A673 (cell line): ENCODE data around the gene NLRP1. TPM values are rescaled to one million over a fixed set of nuclear protein-coding genes. Genes with fewer than 3 reads are reported as not detected.

Experiments
- BruUV-seq: library from RNA; stranded (reverse); fragments of 400-500 nt; replicated peaks from 2 replicates; lab custom pipeline; 2021; lab: Mats Ljungman, UMichigan
- CTCF ChIA-PET: fragments of 300-600 bp; sonication (Branson Sonifier 250); formaldehyde crosslinking; loops from one replicate; lab custom pipeline; 2022; ENCODE audit warnings: antibody characterized with exemption; lab: Charles Lee
- POLR2A ChIA-PET: fragments of 300-600 bp; sonication (Branson Sonifier 250); formaldehyde crosslinking; loops from one replicate; lab custom pipeline; 2022; ENCODE audit warnings: antibody characterized with exemption; ENCODE audit not compliant: low non-redundant PET; lab: Charles Lee
- DNase-seq: peaks from one replicate; pipeline ENCODE4 v3.0.0-alpha.2; 2015; ENCODE audit warnings: low spot score
- H3K27ac ChIP-seq: fragments of 200-600 bp; sonication (generic); 2 replicates; pipeline ENCODE4 v1.5.1; 2016; ENCODE audit warnings: mixed run types, low read depth, mild to moderate bottlenecking, mixed read lengths, antibody characterized with exemption, low read length; ENCODE audit not compliant: poor library complexity, severe bottlenecking
- H3K27me3 ChIP-seq: fragments of 200-600 bp; sonication (generic); replicated peaks from 2 replicates; pipeline ENCODE4 v1.6.1; 2017; ENCODE audit warnings: mixed run types, low read depth, mild to moderate bottlenecking, mixed read lengths, antibody characterized with exemption, low read length; ENCODE audit not compliant: insufficient read depth, poor library complexity
- H3K36me3 ChIP-seq: fragments of 200-600 bp; sonication (generic); 2 replicates; pipeline ENCODE4 v1.6.1; 2016; ENCODE audit warnings: mixed run types, mild to moderate bottlenecking, mixed read lengths, antibody characterized with exemption, low read length; ENCODE audit not compliant: insufficient read depth, poor library complexity, severe bottlenecking
- H3K4me1 ChIP-seq: fragments of 200-600 bp; sonication (generic); 2 replicates; pipeline ENCODE4 v1.6.1; 2017; ENCODE audit warnings: mixed run types, mild to moderate bottlenecking, mixed read lengths, antibody characterized with exemption, low read length; ENCODE audit not compliant: insufficient read depth, poor library complexity, severe bottlenecking
- H3K4me3 ChIP-seq: fragments of 200-600 bp; sonication (generic); 2 replicates; pipeline ENCODE4 v1.5.1; 2016; ENCODE audit warnings: low read depth, mixed run types, mild to moderate bottlenecking, mixed read lengths, low read length; ENCODE audit not compliant: poor library complexity, severe bottlenecking
- H3K9me3 ChIP-seq: fragments of 200-600 bp; sonication (generic); 2 replicates; pipeline ENCODE4 v1.6.1; 2016; ENCODE audit warnings: mixed run types, low read depth, mild to moderate bottlenecking, mixed read lengths, antibody characterized with exemption, low read length; ENCODE audit not compliant: poor library complexity, severe bottlenecking
- EZH2 ChIP-seq: fragments of 200-600 bp; sonication (generic); IDR thresholded peaks from 2 replicates; pipeline ENCODE4 v1.6.1; 2017; ENCODE audit warnings: borderline replicate concordance, low read depth, mild to moderate bottlenecking, mixed read lengths, antibody characterized with exemption, low read length; ENCODE audit not compliant: poor library complexity, severe bottlenecking
- intact Hi-C: fragments of 100-400 bp; cut with micrococcal nuclease; formaldehyde crosslinking; loops from one replicate; pipeline ENCODE4 v1.10.0; 2022; ENCODE audit not compliant: unreplicated experiment
- total RNA-seq: library from RNA; stranded (reverse); gene quantifications from 2 replicates; pipeline ENCODE4 v1.2.3, GENCODE V29; 2021
- TF ChIP-seq, protein P1 (sequence below): fragments of 300-800, 200-600 bp; sonication (generic); conservative IDR thresholded peaks from 2 replicates; pipeline ENCODE4 v1.5.1; 2017; ENCODE audit warnings: low read depth, mild to moderate bottlenecking, antibody characterized with exemption, low read length, moderate library complexity, mixed read lengths

Gene NLRP1
- total RNA-seq, 1 experiment from 2014 or later = 5.2 TPM

DNA sequence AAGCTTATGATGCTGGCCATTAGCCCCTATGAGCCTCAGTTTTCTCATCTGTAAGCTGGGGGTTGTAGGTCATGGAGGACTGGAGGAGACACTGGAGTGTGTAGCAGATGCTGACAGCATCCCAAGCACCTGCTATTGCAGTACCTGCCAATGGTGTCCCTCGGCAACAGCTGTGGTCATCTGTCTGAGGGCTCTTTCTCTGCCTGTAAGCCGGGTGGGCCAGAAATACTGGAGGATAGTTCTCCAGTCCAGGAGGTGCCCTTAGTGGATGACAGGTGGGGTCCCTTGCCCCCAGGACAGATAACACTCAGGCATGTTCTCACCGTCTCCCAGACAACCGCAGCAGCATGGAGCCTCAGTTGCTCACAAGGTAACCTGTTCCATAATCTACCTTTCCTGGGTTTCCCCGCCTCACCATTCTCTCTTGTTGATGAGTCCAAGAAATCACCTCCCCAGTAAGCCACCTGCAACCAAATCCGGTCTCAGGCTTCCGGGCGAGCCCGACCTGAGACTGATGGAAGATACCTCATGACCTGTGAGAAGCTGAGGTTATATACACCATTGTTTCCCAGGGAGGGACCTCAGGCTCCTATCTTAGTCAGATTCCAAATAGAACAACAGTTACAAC lies 23.8 kb downstream of the NLRP1 start:
- H3K4me3 ChIP-seq = no peak overlapping the region
- no peak for DNase-seq
- H3K36me3 ChIP-seq = no peaks in the 10 kb centered on the region
- peaks cover 10% of the 10 kb centered on the region for H3K27me3 ChIP-seq
- POLR2A ChIA-PET = no interaction called here
- H3K27ac ChIP-seq = no peak overlapping the region
- H3K4me1 ChIP-seq = no peaks in the 10 kb centered on the region
- H3K9me3 ChIP-seq = no peaks in the 10 kb centered on the region
- BruUV-seq = no TSS peak
- intact Hi-C loops = no loop called here
- no peak for TF ChIP-seq EZH2
- TF ChIP-seq, protein P1, sequence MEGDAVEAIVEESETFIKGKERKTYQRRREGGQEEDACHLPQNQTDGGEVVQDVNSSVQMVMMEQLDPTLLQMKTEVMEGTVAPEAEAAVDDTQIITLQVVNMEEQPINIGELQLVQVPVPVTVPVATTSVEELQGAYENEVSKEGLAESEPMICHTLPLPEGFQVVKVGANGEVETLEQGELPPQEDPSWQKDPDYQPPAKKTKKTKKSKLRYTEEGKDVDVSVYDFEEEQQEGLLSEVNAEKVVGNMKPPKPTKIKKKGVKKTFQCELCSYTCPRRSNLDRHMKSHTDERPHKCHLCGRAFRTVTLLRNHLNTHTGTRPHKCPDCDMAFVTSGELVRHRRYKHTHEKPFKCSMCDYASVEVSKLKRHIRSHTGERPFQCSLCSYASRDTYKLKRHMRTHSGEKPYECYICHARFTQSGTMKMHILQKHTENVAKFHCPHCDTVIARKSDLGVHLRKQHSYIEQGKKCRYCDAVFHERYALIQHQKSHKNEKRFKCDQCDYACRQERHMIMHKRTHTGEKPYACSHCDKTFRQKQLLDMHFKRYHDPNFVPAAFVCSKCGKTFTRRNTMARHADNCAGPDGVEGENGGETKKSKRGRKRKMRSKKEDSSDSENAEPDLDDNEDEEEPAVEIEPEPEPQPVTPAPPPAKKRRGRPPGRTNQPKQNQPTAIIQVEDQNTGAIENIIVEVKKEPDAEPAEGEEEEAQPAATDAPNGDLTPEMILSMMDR = no peak
- CTCF ChIA-PET = no interaction called here

DNA sequence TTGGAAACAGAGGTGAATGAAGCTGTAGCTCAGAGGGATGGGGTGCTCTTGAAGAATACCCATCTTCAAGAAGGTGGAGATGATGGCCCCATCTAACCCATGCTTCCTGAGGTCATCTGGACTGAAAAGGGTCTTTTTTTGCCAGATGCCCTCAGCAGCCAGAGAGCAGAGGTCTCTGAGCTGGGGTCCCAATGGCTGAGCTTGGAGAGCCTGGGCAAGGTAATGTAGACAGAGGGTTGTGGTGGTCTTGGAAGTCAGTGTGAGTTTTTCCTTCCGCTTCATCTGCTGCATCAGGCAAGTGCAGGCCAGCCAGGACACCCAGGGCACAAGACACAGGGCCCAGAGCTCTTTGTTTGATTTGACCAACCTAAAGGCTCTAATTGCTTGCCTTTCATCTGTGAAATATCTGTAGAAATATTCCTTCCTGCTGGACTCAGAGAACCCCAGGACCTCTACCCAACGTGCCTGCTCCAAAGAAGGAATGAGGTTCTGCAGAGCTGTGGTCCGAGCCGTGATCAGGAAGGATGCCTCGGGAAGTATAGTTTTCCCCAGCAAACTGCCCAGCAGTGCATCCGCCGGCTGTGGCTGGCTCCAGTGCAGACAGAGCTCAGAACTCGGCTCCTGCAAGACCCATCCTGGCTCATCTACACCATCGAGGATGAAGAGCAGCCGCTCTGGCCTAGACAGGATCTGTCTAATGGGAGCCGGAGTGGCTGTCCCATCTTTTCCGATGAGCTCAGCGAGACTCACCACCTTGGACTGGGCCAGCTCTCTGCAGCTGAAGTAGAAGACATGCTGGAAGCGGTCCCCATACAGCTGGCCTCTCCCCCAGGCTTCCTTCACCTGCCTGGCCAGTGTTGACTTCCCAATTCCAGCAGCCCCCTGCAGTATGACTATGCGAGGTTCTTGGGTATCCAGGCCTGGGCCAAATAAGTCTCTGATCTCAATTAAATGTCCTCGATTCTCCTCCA lies 25.2 kb downstream of the NLRP1 start:
- Histone ChIP-seq H3K9me3 (no peaks in the 10 kb centered on the region), H3K4me1 (no peaks in the 10 kb centered on the region), H3K4me3 (no peak overlapping the region), H3K36me3 (no peaks in the 10 kb centered on the region), H3K27ac (no peak overlapping the region), H3K27me3 (peaks cover 9% of the 10 kb centered on the region)
- CTCF ChIA-PET = no interaction called here
- intact Hi-C loops = no loop called here
- POLR2A ChIA-PET = no interaction called here
- no TSS peak for BruUV-seq
- TF ChIP-seq, protein P1 = no peak
- TF ChIP-seq EZH2 = no peak
- no peak for DNase-seq

DNA sequence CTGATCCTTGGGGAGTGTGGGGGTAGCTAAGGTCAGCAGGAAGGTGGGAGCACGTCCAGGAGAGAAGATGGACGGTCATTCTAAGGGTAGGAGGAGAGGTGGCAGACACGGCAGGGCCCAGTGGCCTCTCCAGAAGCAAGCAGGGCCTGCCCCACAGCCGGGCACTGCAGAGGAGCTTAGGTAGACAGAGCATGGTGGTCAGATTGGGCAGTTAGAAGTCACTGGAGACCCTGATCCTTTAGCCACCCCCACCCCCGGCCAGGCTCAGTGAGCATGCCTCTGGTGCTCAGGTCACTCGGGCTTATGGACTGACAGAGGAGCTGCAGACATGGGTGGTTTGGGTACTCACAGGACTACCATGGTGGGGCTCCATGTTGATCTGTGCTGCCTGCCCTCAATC lies 26.3 kb downstream of the NLRP1 start:
- no peak overlapping the region for H3K27ac ChIP-seq
- POLR2A ChIA-PET = no interaction called here
- intact Hi-C loops = no loop called here
- H3K36me3 ChIP-seq = no peaks in the 10 kb centered on the region
- no peak for DNase-seq
- peaks cover 5% of the 10 kb centered on the region for H3K27me3 ChIP-seq
- no TSS peak for BruUV-seq
- no peak for TF ChIP-seq EZH2
- TF ChIP-seq, protein P1 = no peak
- no peak overlapping the region for H3K4me3 ChIP-seq
- CTCF ChIA-PET = no interaction called here
- no peaks in the 10 kb centered on the region for H3K9me3 ChIP-seq
- no peaks in the 10 kb centered on the region for H3K4me1 ChIP-seq
